Cerebellar nuclear complex (tissue), 1 donor: Measurements from ENCODE around the gene FLYWCH2.
"Not testable (repeated sequence)": the region's sequence is repeated elsewhere in the genome, so short reads cannot be mapped to it uniquely, and the experiment has no call there.

Experiments used
- DNase-seq, 2 experiments: peaks; one replicate each; lab custom pipeline; 2025; lab: John Stamatoyannopoulos, UW

FLYWCH2 gene

DNA sequence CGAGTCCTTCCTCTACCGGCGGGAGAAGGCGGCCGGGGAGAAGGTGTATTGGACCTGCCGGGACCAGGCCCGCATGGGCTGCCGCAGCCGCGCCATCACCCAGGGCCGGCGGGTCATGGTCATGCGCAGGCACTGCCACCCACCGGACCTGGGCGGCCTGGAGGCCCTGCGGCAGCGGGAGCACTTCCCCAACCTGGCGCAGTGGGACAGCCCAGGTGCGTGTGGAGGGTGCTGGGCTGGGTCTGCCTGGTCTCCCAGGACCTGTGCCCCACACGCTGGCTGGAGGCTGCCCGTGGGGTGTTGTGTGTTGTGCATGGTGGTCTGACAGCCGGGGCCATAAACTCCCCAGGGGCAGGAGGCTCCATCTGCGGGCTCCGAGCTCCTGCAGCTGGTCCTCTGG is 54.2 kb downstream of the FLYWCH2 start:
- DNase-seq, result no peak

DNA sequence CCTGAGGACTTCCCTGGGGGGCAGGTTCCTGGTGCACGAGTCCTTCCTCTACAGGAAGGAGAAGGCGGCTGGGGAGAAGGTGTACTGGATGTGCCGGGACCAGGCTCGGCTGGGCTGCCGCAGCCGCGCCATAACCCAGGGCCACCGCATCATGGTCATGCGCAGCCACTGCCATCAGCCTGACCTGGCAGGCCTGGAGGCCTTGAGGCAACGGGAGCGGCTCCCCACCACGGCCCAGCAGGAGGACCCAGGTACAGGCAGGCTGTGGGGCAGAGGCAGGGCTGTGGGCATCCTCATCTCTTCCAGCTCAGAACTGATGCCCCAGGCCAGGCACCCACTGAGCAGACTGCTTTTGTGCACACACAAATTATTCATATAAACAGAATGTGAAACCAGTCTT is 55.2 kb downstream of the FLYWCH2 start:
- DNase-seq, result no peak

DNA sequence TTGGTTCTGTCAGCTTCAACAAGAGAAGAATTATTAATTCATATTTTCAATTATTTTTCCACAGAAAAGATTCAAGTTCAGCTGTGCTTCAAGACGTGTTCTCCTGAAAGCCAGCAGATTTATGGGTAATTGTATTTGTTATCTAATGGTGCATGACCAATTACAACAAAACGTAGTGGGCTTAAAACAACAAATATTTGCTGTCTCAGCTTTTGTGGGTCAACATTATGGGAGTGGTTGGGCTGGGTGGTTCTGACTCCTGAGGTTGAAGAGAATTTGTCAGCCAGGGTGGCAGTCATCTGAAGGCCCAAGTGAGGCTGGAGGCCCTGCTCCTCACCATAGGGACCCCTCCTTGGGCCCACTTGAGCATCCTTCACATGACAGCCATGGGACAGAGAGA is 57.0 kb downstream of the FLYWCH2 start:
- no peak for DNase-seq

DNA sequence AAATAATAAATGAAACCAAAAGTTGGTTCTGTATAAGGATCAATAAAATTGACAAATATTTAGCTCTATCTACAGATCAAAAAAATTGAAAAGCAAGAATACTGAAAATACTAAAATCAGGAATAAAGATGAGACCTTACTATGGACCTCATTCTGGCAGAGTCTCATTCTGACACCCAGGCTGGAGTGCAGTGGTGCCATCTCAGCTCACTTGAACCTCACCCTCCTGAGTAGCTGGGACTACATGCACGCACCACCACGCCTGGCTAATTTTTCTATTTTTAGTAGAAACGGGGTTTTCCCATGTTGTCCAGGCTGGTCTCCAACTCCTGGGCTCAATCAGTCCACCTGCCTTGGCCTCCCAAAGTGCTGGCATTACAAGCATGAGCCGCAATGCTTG is 59.0 kb downstream of the FLYWCH2 start:
- no peak for DNase-seq

DNA sequence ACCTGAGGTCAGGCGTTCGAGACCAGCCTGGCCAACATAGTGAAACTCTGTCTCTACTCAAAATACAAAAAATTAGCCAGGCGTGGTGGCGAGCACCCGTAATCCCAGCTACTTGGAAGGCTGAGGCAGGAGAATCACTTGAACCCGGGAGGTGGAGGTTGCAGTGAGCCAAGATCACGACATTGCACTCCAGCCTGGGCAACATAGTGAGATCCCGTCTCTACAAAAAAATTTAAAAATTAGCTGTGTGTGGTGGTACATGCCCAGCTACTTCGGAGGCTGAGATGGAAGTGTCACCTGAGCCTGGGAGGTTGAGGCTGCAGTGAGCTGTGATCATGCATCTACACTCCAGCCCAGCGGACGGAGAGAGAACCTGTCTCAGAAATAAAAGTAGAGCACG is 60.7 kb downstream of the FLYWCH2 start:
- not testable (repeated sequence) for DNase-seq

DNA sequence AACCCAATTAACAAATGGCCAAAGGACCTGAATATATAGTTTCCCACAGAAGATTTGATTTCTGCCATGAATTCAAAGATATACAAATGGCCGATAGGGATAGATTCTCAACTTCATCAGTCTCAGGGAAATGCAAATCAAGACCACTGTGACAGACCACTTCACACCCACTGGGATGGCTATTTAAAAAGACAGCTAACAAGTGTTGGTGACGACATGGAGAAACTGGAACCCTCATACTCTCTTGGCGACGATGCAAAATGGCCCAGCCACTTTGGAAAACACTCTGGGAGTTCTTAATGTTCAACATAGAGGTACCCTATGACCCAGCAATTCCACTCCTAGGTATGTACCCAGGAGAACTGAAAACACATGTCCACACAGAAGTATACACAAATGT is 63.6 kb downstream of the FLYWCH2 start:
- DNase-seq, result no peak
